GM12878 (cell line): ENCODE results near the gene SCMH1. TPM values are rescaled to one million over a fixed set of nuclear protein-coding genes. Genes with fewer than 3 reads are reported as not detected.

Experiments used
- ATAC-seq: fragments of 200-7000 bp; cut with Tn5 transposase; 3 replicates; pipeline ENCODE4 v1.9.1; 2020; ENCODE audit warnings: mild to moderate bottlenecking, moderate library complexity
- BruUV-seq: library from RNA; stranded (reverse); fragments of 400-500 nt; replicated peaks from 2 replicates; lab custom pipeline; 2021; lab: Mats Ljungman, UMichigan
- CTCF ChIA-PET: fragments of 300-600 bp; sonication (Branson Sonifier 250); formaldehyde crosslinking; extraction: SDS; loops from one replicate; lab custom pipeline; 2021; ENCODE audit warnings: inconsistent platforms; lab: Yijun Ruan, JAX
- POLR2A ChIA-PET: fragments of 350-600 bp; formaldehyde crosslinking; extraction: SDS; loops from one replicate; lab custom pipeline; 2021; ENCODE audit warnings: inconsistent platforms; lab: Charles Lee
- RAD21 ChIA-PET: fragments of 300-600 bp; sonication (Branson Sonifier 250); formaldehyde crosslinking; loops from one replicate; lab custom pipeline; 2023; ENCODE audit warnings: antibody characterized with exemption; ENCODE audit not compliant: unreplicated experiment; lab: Charles Lee
- SMC1A ChIA-PET: fragments of 300-600 bp; sonication (Branson Sonifier 250); formaldehyde crosslinking; loops from one replicate; lab custom pipeline; 2023; ENCODE audit not compliant: unreplicated experiment, uncharacterized antibody; lab: Charles Lee
- DNase-seq: peaks from one replicate; pipeline ENCODE4 v3.0.0-alpha.2; 2011; ENCODE audit warnings: low read depth, low spot score
- FAIRE-seq: peaks from 3 replicates; lab custom pipeline; 2011; peaks lifted over from hg19 to GRCh38; lab: Jason Lieb, UNC
- H2AFZ ChIP-seq: 2 replicates; pipeline ENCODE4 v1.6.0; 2011; ENCODE audit warnings: low read depth, low read length, control low read depth; ENCODE audit not compliant: control insufficient read depth
- H3K27ac ChIP-seq: 2 replicates; pipeline ENCODE4 v1.5.1; 2011; ENCODE audit warnings: control low read depth; ENCODE audit not compliant: control insufficient read depth, insufficient read depth
- H3K27me3 ChIP-seq, 2 experiments: replicated peaks in 1 of 2; 2 replicates each; pipeline versions ENCODE4 v1.6.0 to v1.6.1; 2011; ENCODE audit warnings: low read length in 1 of 2; ENCODE audit not compliant: control insufficient read depth in 2 of 2, insufficient read depth in 2 of 2
- H3K36me3 ChIP-seq, 2 experiments: 2 replicates each; pipeline ENCODE4 v1.5.1; 2011; ENCODE audit warnings: low read length in 1 of 2; ENCODE audit not compliant: control insufficient read depth in 2 of 2, insufficient read depth in 2 of 2
- H3K4me1 ChIP-seq: 2 replicates; pipeline ENCODE4 v1.6.1; 2011; ENCODE audit warnings: mild to moderate bottlenecking, low read length, moderate library complexity, mixed read lengths; ENCODE audit not compliant: control insufficient read depth, insufficient read depth
- H3K4me2 ChIP-seq: 2 replicates; pipeline ENCODE4 v1.6.0; 2011; ENCODE audit warnings: control low read depth; ENCODE audit not compliant: control insufficient read depth, insufficient read depth
- H3K4me3 ChIP-seq: fragments of 200-600 bp; sonication (generic); 2 replicates; pipeline ENCODE4 v1.5.1; 2016
- H3K79me2 ChIP-seq: 2 replicates; pipeline ENCODE4 v1.6.0; 2011; ENCODE audit warnings: low read length; ENCODE audit not compliant: control insufficient read depth, insufficient read depth
- H3K9ac ChIP-seq: 2 replicates; pipeline ENCODE4 v1.8.0; 2011; ENCODE audit warnings: low read length, control low read depth, mixed read lengths; ENCODE audit not compliant: control insufficient read depth, insufficient read depth
- H3K9me3 ChIP-seq: replicated peaks from 3 replicates; pipeline ENCODE4 v1.5.1; 2011; ENCODE audit warnings: mild to moderate bottlenecking, low read length; ENCODE audit not compliant: control insufficient read depth, insufficient read depth
- H4K20me1 ChIP-seq: 2 replicates; pipeline ENCODE4 v1.6.0; 2011; ENCODE audit not compliant: control insufficient read depth, insufficient read depth
- BACH1 ChIP-seq: fragments of 450-650 bp; IDR thresholded peaks from 2 replicates; pipeline ENCODE4 v1.6.1; 2017; ENCODE audit warnings: mild to moderate bottlenecking, borderline replicate concordance
- BMI1 ChIP-seq: fragments of 450-650 bp; IDR thresholded peaks from 2 replicates; pipeline ENCODE4 v1.6.1; 2016; ENCODE audit warnings: mild to moderate bottlenecking, moderate library complexity, borderline replicate concordance
- EED ChIP-seq: sonication (generic); IDR thresholded peaks from 2 replicates; pipeline ENCODE4 v1.6.1; 2016; ENCODE audit warnings: antibody characterized with exemption, low read depth
- FOXK2 ChIP-seq: fragments of 450-650 bp; IDR thresholded peaks from 2 replicates; pipeline ENCODE4 v1.6.1; 2017; ENCODE audit warnings: mild to moderate bottlenecking, moderate library complexity
- GATAD2B ChIP-seq: fragments of 450-650 bp; conservative IDR thresholded peaks from 2 replicates; pipeline ENCODE4 v1.6.1; 2017; ENCODE audit warnings: low read depth, mild to moderate bottlenecking, moderate library complexity
- NFIC ChIP-seq: IDR thresholded peaks from 2 replicates; pipeline ENCODE4 v1.6.1; 2012; ENCODE audit warnings: low read depth, mild to moderate bottlenecking, inconsistent platforms, low read length, moderate library complexity
- NFXL1 ChIP-seq: fragments of 450-650 bp; IDR thresholded peaks from 2 replicates; pipeline ENCODE4 v1.6.1; 2017; ENCODE audit warnings: antibody characterized with exemption, mild to moderate bottlenecking, borderline replicate concordance
- POLR2A ChIP-seq: IDR thresholded peaks from 2 replicates; pipeline ENCODE4 v1.6.1; 2011; ENCODE audit warnings: low read depth, mild to moderate bottlenecking, low read length
- SREBF2 ChIP-seq: IDR thresholded peaks from 2 replicates; pipeline ENCODE4 v1.6.1; 2012; ENCODE audit warnings: mild to moderate bottlenecking, low read length
- TCF12 ChIP-seq: IDR thresholded peaks from 2 replicates; pipeline ENCODE4 v1.6.1; 2011; ENCODE audit warnings: low read depth, mild to moderate bottlenecking, low read length
- YY1 ChIP-seq: IDR thresholded peaks from 2 replicates; pipeline ENCODE4 v1.6.1; 2011; ENCODE audit warnings: low read depth, mild to moderate bottlenecking, low read length
- ZBED1 ChIP-seq: IDR thresholded peaks from 2 replicates; pipeline ENCODE4 v1.6.1; 2016; ENCODE audit warnings: borderline replicate concordance
- WGBS: methylation state at CpG from one replicate; pipeline ENCODE4 v1.1.6; 2016; ENCODE audit warnings: low lambda C conversion rate; ENCODE audit not compliant: insufficient replicate concordance, insufficient coverage; ENCODE audit errors: missing lambda C conversion rate; 5-methylcytosine and 5-hydroxymethylcytosine counted together
- in situ Hi-C: fragments of 300-500 bp; cut with MboI; formaldehyde crosslinking; loops from 9 replicates; pipeline ENCODE4 v1.14.3; 2018; ENCODE audit warnings: mixed read lengths
- intact Hi-C: fragments of 100-400 bp; cut with micrococcal nuclease; formaldehyde crosslinking; loops from one replicate; pipeline ENCODE4 v1.14.2; 2022; ENCODE audit not compliant: unreplicated experiment
- polyA plus RNA-seq, 11 experiments: library from polyadenylated mRNA; depleted of rRNA in 4 of 11; unstranded in 6 of 11; stranded (reverse) in 5 of 11; fragments of >200 nt; fragmentation: Nextera tagmentation in 4 of 11; fragmentation: Illumina TruSeq in 1 of 11; extraction: Ambion mirVana in 4 of 11; extraction: Trizol in 1 of 11; gene quantifications; 1 replicate in 1 of 11; 2 replicates in 10 of 11; pipeline versions ENCODE4 v1.2.1 to v1.2.3, GENCODE V29; 2011 to 2016; ENCODE audit warnings: inconsistent platforms in 2 of 11, missing spikeins in 2 of 11, low read depth in 1 of 11
- total RNA-seq, 4 experiments: library from RNA; depleted of rRNA in 3 of 4; stranded (reverse); fragments of >200 nt in 3 of 4; fragmentation: Illumina TruSeq in 1 of 4; extraction: Trizol in 1 of 4; gene quantifications; 2 replicates each; pipeline versions ENCODE4 v1.2.1 to v1.2.3, GENCODE V29; 2013 to 2021
- TF ChIP-seq, protein P1 (sequence below): fragments of 450-650 bp; IDR thresholded peaks from 2 replicates; pipeline ENCODE4 v1.6.1; 2017; ENCODE audit warnings: antibody characterized with exemption, mild to moderate bottlenecking, moderate library complexity
- TF ChIP-seq, protein P2 (sequence below): IDR thresholded peaks from 2 replicates; pipeline ENCODE4 v1.6.1; 2012; ENCODE audit warnings: low read depth, low read length, improper control_type of control experiment

The SCMH1 gene
- total and polyA plus RNA-seq, 10 of the 15 experiments (the other 5 are each of a cell fraction or from before 2014, with no cell fraction given), result 7.5 to 44.1 (median 27.8) TPM

DNA sequence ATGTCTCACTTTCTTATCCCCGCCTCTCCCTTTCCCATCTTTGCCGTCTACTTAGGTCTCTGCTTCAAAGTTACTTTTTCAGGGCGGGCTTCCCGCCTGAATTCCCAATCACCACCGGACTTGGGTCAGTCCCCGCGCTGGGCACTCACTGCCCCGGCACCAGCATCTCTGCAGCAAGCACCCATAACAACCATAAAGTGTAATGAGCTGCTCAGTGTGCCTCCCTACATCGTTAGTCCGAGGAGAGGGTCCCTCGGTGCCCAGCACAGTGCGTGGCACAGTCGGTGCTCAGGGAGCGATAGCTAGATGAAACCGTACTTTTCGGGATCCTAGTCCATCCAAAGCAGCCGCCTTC lies 263.2 kb downstream of the SCMH1 start:
- Histone ChIP-seq H3K4me3 (peak overlapping the region; percentile 81), H3K79me2 (peaks cover 39% of the 10 kb centered on the region), H3K27ac (peak overlapping the region; percentile 81), H3K4me1 (peaks cover 4% of the 10 kb centered on the region; the same call in 1 of the 2 replicates), H3K36me3 (peaks cover 0 to 5% of the 10 kb centered on the region in 2 experiments; a peak in 1 of 4 replicates), H3K4me2 (peak overlapping the region; percentile 87), H3K27me3 (no peaks in the 10 kb centered on the region), H3K9me3 (no peaks in the 10 kb centered on the region), H4K20me1 (no peaks in the 10 kb centered on the region; the same call in 1 of the 2 replicates), H3K9ac (peak overlapping the region; percentile 84), H2AFZ (peak overlapping the region; percentile 97)
- no peak for FAIRE-seq
- POLR2A ChIA-PET, result interaction anchor here (0.6 kb wide), 2 partner anchors 9 to 710 kb away, joined by 3 to 5 read pairs; no protein-coding TSS in a partner anchor
- RAD21 ChIA-PET, result interaction anchor here (1.4 to 4.1 kb wide), 2 partner anchors 23 to 25 kb away, joined by 4 to 19 read pairs; no protein-coding TSS in a partner anchor
- TSS peak; percentile 85 for BruUV-seq
- CTCF ChIA-PET, result interaction anchor here (0.6 to 1.2 kb wide), 2 partner anchors 17 to 25 kb away, joined by 4 to 5 read pairs; no protein-coding TSS in a partner anchor
- no peak for DNase-seq
- SMC1A ChIA-PET, result interaction anchor here (0.9 kb wide), 1 partner anchor 262 kb away, joined by 3 read pairs; no protein-coding TSS in a partner anchor
- no peak for ATAC-seq
- in situ Hi-C loops, result no loop called here
- intact Hi-C loops, result no loop called here
- WGBS, result 20% methylated on average over 17 of the region's 17 CpGs
- TF ChIP-seq NFIC, result no peak
- TF ChIP-seq GATAD2B, result 0 out of 2 replicates have a peak, but pooled peaks have one; percentile 27

DNA sequence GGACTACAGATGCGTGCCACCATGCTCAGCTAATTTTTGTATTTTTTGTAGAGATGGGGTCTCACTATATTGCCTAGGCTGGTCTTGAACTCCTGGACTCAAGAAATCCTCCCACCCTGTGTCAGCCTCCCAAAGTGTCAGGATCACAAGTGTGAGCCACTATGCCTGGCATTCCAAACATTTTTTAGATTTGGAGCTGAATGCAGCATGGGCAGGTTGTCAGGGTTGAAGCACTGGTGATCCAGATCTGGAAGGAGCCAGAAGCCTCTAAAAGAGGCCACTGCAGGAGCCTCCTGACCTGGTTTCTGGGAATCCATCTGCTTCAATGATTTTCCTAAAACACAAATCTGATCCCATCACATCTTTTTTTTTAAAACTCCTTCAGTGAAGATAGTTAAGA lies 264.4 kb downstream of the SCMH1 start:
- Histone ChIP-seq H3K27me3 (no peaks in the 10 kb centered on the region), H3K36me3 (no peaks in the 10 kb centered on the region), H3K27ac (no peak overlapping the region), H3K79me2 (peaks cover 28% of the 10 kb centered on the region), H4K20me1 (no peaks in the 10 kb centered on the region), H3K9ac (no peak overlapping the region), H3K4me3 (no peak overlapping the region), H3K4me2 (no peak overlapping the region), H2AFZ (no peak overlapping the region), H3K4me1 (peaks cover 4% of the 10 kb centered on the region; the same call in 1 of the 2 replicates), H3K9me3 (no peaks in the 10 kb centered on the region)
- ATAC-seq (no peak), FAIRE-seq (no peak), DNase-seq (no peak)
- CTCF ChIA-PET, result interaction anchor here (0.6 kb wide), 1 partner anchor 129 kb away, joined by 3 read pairs; no protein-coding TSS in a partner anchor
- intact Hi-C loops (no loop called here), in situ Hi-C loops (no loop called here)
- WGBS, result 88% methylated on average over 1 of the region's 1 CpG
- POLR2A ChIA-PET, result interaction anchor here (0.8 kb wide), 1 partner anchor 25 kb away, joined by 6 read pairs; no protein-coding TSS in a partner anchor
- SMC1A ChIA-PET, result interaction anchor here (1.0 kb wide), 1 partner anchor 79 kb away, joined by 3 read pairs; no protein-coding TSS in a partner anchor
- RAD21 ChIA-PET, result no interaction called here
- BruUV-seq, result no TSS peak
- TF ChIP-seq NFXL1 (no peak), FOXK2 (no peak), YY1 (no peak), BMI1 (no peak), ZBED1 (no peak), EED (no peak), TCF12 (no peak), SREBF2 (no peak), BACH1 (no peak), POLR2A (no peak)
- TF ChIP-seq, protein P1, sequence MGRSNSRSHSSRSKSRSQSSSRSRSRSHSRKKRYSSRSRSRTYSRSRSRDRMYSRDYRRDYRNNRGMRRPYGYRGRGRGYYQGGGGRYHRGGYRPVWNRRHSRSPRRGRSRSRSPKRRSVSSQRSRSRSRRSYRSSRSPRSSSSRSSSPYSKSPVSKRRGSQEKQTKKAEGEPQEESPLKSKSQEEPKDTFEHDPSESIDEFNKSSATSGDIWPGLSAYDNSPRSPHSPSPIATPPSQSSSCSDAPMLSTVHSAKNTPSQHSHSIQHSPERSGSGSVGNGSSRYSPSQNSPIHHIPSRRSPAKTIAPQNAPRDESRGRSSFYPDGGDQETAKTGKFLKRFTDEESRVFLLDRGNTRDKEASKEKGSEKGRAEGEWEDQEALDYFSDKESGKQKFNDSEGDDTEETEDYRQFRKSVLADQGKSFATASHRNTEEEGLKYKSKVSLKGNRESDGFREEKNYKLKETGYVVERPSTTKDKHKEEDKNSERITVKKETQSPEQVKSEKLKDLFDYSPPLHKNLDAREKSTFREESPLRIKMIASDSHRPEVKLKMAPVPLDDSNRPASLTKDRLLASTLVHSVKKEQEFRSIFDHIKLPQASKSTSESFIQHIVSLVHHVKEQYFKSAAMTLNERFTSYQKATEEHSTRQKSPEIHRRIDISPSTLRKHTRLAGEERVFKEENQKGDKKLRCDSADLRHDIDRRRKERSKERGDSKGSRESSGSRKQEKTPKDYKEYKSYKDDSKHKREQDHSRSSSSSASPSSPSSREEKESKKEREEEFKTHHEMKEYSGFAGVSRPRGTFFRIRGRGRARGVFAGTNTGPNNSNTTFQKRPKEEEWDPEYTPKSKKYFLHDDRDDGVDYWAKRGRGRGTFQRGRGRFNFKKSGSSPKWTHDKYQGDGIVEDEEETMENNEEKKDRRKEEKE, result no peak
- TF ChIP-seq, protein P2, sequence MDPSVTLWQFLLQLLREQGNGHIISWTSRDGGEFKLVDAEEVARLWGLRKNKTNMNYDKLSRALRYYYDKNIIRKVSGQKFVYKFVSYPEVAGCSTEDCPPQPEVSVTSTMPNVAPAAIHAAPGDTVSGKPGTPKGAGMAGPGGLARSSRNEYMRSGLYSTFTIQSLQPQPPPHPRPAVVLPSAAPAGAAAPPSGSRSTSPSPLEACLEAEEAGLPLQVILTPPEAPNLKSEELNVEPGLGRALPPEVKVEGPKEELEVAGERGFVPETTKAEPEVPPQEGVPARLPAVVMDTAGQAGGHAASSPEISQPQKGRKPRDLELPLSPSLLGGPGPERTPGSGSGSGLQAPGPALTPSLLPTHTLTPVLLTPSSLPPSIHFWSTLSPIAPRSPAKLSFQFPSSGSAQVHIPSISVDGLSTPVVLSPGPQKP, result no peak
